GM12801 (cell line): ENCODE results near the gene UQCRC2.

Experiments used
- TF ChIP-seq, protein P1 (sequence below): IDR thresholded peaks from one replicate; pipeline ENCODE4 v1.5.1; 2011; ENCODE audit warnings: control low read depth; ENCODE audit not compliant: insufficient read length; ENCODE audit errors: extremely low read depth

UQCRC2 gene

DNA sequence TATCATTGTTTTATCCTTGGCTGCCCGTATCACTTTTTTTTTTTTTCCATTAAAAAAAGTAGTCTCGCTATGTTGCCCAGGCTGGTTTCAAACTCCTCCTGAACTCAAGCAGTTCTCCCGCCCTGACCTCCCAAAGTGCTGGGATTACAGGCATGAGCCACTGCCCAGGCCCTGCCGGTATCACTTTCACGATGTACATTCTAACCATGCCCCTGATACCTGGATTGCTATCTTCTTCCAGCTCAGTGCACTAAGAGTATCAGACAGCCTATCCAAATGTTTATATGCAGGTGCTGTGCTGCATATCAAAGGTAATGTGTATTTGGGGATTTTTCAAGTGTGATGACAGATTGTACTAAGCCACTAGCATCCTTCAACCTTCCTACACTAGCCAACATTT lies 69.0 kb downstream of the UQCRC2 start:
- TF ChIP-seq, protein P1, sequence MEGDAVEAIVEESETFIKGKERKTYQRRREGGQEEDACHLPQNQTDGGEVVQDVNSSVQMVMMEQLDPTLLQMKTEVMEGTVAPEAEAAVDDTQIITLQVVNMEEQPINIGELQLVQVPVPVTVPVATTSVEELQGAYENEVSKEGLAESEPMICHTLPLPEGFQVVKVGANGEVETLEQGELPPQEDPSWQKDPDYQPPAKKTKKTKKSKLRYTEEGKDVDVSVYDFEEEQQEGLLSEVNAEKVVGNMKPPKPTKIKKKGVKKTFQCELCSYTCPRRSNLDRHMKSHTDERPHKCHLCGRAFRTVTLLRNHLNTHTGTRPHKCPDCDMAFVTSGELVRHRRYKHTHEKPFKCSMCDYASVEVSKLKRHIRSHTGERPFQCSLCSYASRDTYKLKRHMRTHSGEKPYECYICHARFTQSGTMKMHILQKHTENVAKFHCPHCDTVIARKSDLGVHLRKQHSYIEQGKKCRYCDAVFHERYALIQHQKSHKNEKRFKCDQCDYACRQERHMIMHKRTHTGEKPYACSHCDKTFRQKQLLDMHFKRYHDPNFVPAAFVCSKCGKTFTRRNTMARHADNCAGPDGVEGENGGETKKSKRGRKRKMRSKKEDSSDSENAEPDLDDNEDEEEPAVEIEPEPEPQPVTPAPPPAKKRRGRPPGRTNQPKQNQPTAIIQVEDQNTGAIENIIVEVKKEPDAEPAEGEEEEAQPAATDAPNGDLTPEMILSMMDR, result no peak

DNA sequence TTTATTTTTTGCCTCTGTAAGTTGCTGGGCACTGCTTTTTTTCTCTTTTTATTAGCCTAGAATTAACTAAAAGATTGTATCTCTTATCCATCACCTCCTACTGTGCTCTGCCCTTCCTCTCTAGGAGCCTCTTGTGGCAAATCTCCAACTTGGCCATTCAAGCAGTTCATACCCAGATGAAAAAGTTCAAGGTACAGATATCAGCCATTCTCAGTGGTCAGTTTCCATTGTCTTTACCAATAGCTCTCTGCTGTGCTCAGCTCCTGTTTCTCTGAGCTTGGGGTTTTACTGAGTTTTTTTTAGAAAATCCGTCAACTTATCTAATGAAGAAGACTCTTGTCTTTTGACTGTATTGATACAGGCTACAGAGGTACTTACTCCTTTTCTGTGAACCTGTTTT lies 70.3 kb downstream of the UQCRC2 start:
- TF ChIP-seq, protein P1, result no peak

DNA sequence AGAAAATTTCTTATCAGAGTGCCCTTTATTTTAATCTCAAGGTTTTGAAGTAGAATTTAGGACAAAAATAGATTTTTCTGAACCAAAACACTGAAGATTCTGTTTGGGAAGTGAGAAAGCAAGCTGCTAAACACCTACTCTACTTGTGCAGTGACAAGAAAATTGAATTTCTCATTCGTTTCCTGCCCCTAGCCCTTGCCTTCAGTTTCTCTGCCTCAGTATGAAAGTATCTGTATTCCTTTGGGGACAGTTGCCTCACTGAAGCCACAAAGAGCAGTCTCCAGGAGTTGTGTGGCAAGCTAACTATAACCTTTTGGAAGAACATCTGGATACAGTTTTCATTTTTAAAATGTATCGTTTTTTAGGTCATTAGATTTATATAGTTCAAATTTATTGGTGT lies 74.5 kb downstream of the UQCRC2 start:
- TF ChIP-seq, protein P1, result no peak

DNA sequence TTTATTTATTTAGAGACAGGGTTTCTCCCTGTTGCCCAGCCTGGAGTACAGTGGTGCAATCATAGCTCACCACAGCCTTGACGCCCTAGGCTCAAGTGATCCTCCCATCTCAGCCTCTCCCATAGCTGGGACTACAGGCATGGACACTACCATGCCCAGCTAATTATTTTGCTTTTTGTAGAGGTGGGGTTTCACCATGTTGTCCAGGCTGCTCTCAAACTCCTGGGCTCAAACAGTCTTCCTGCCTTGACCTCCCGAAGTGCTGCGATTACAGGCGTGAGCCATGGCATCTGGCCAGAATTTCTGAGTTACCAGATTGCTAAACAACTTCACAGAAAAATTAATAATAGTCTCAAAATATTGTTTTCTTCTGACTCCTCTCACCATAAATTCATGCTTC lies 76.5 kb downstream of the UQCRC2 start:
- TF ChIP-seq, protein P1, result no peak

DNA sequence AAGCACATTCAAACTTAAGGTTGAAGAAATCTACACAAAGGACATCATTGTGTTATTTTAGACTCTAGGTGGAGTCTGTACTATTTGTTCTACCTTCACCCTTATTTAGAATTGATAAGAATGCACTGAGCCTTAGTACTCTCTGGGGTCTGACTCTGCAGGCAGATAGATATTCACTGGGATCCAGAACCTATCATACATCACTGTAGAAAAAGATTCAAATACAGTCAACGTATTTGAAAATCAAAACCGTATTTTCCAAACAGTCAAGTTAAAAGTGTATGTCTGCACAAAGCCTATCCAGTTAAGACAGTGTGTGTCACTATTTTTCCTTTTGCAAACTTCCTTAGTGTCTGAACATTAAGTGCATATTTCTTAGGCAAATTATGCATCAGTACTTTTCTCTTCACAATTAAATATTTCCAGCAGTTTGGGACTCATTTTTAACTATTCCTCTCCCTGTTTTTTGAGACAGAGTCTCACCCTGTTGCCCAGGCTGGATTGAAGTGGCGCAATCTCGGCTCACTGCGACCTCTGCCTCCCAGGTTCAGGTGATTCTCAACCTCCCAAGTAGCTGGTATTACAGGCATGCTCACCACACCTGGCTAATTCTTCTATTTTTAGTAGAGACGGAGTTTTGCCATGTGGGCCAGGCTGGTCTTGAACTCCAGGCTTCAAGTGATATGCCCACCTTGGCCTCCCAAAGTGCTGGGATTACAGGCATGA lies 77.1 kb downstream of the UQCRC2 start:
- TF ChIP-seq, protein P1, result no peak

DNA sequence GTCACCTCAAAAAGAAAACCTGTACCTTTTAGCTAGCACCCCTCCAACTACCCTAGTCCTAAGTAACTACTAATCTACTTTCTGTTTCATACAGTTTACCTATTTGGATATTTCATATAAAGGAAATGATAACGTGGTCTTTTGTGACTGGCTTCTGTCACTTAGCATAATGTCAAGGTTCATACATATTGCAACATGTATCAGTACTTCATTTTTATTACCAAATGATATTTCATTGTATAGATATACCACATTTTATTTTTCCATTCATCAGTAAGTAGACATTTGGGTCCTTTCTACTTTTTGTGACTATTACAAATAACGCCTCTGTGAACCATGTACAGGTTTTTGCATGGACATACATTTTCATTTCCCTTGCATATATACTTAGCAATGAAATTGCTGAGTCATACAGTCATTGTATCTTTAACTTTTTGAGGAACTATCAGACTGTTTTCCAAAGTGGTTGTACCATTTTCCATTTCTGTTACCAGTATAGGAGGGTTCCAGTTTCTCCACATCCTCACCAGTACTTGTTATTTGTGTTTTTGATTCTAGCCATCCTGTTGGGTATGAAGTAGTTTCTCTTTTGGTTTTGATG lies 78.4 kb downstream of the UQCRC2 start:
- TF ChIP-seq, protein P1, result no peak
